ENCODE results near the gene ADIPOR2.
"Not testable (repeated sequence)": the region's sequence is repeated elsewhere in the genome, so short reads cannot be mapped to it uniquely, and the experiment has no call there.

ADIPOR2 gene

GRCh38 chr12:1815108-1815507 lies 124.2 kb downstream of the ADIPOR2 start:
- DNase-seq (ENCODE audit: low read depth): no peak

- no peak for DNase-seq (ENCODE audit: low read depth)
These were observed 125.2 kb downstream of the ADIPOR2 start for GRCh38 chr12:1815814-1816729.

- no peak for DNase-seq (ENCODE audit: low read depth)
These were observed 126.0 kb downstream of the ADIPOR2 start for GRCh38 chr12:1816730-1817348.

- DNase-seq (ENCODE audit: low read depth): not testable (repeated sequence)
These were observed 127.1 kb downstream of the ADIPOR2 start for GRCh38 chr12:1817928-1818327.

GRCh38 chr12:1819050-1819449 lies 128.2 kb downstream of the ADIPOR2 start:
- no peak for DNase-seq (ENCODE audit: low read depth)

DNA sequence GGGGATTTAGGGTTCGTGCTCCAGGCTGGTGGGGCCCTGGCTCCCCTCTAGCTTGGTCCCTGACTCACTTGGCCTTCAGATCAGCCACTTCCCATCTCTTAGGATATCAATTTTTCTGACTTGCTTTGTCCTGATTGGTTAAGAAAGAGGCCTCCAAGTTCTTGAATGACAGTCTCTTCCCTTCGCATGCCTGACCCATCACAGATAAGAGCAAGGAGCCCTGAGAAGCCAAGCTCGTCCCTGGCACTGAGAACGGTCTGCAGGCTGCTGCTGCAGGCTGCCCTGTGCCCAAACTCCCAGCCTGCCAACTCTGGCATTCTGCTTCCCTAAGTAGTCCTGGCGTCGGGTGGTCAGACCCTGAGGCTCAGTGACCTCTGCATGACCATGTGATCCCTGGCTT lies 128.7 kb downstream of the ADIPOR2 start:
- DNase-seq (ENCODE audit: low read depth): no peak

DNA sequence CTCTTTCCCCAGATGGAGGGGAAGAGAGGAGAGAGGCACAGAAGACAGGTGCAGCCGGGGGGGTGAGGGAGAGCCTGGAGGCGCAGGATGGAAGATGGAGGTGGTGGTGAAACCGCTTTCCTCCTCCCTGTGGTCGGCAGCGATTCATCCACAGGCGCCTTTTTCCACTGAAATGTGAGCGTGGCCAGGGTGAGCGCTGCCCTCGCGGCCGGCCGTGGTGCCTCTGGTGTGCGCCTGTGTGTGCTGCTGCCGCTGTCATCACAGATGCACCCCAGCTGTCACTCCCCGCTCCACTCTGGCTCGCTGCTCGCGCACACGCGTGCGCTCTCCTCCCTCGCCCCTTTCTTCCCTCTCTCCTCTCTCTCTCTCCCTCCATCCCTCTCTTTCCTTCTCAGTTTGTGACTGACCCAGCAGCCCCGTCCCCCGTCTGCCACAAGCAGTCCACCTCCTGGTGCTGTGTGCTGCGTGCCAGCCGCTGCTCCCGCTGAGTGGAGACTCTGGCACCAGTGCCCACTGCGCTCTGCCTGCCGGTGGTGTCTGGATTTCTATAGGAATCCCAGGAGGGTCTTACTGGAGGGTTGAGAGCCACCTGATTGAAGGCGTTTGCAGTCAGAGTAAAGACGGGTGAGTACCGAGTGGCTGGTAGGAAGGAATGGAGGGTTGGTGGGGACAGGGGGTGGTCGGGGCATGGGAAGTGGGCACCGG lies 129.5 kb downstream of the ADIPOR2 start, which contains the start of gene LRTM2:
Gene LRTM2 (plus strand): TSS at position 375 of the 705 bp plus-strand sequence. CDS start 7,584 bp downstream, outside the sequence.
- DNase-seq (ENCODE audit: low read depth): no peak

GRCh38 chr12:1820896-1821291 lies 130.0 kb downstream of the ADIPOR2 start:
- no peak for DNase-seq (ENCODE audit: low read depth)

DNA sequence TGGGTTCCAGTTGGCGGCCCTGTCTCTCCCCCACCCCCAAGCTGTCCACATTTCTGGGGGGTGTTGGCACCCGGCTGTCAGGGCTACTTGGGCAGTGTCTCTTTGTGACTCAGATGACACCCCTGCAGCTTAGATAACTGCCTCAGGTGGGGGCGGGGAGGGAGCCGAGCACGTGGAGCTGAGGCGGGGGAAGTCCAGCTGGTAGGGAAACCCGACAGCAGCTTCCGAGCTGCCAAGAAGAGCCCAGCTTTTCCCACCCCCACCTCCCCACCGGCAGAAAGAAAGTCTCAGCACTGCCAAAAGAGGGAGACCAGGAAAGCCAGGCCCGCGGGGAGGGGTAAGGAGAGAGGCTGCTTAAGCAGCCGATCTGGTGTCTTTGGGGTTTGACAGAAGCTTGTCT lies 130.9 kb downstream of the ADIPOR2 start:
- no peak for DNase-seq (ENCODE audit: low read depth)

GRCh38 chr12:1822699-1823098 lies 131.8 kb downstream of the ADIPOR2 start:
- DNase-seq (ENCODE audit: low read depth): no peak

GRCh38 chr12:1823237-1823636 lies 132.4 kb downstream of the ADIPOR2 start:
- DNase-seq (ENCODE audit: low read depth): no peak

DNA sequence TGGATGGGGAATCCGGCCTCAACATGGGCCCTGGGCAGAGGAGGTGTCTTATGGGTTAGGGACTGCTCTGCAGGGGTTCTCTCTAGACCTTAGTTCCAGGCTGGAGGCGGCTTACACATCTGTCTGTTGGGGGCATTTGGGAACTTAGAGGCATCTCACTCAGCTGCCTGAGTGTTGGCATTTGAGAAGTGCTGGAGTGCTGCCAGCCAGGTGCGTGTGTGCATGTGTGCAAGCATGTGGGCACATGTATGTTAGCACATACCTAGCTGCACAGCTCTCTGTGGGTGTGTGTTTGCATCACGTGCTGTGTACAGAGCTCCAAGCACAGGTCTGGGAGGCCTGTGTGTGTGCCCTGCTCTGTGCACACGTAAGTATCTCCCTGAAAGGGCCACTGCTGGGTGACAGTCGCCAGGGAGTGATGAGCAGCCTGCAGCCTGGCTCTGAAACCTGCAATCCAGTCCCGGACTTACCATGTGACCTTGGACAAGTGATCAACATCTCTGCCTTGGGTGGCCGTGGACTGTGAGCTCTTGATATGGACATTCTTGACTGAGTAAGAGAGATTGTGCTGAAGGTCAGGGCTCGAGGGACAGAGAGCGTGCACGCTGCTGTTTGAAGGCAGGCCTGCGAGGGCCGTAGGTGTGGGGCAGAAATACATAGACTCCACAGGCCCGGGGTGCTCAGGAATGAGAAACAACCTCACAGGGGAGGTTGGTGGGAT lies 134.7 kb downstream of the ADIPOR2 start:
- DNase-seq (ENCODE audit: low read depth): no peak

GRCh38 chr12:1826401-1826800 lies 135.5 kb downstream of the ADIPOR2 start:
- DNase-seq (ENCODE audit: low read depth): no peak

- DNase-seq (ENCODE audit: low read depth): no peak
These were observed 136.2 kb downstream of the ADIPOR2 start for GRCh38 chr12:1826867-1827705.

GRCh38 chr12:1827826-1828805 lies 137.2 kb downstream of the ADIPOR2 start:
- no peak for DNase-seq (ENCODE audit: low read depth)

DNA sequence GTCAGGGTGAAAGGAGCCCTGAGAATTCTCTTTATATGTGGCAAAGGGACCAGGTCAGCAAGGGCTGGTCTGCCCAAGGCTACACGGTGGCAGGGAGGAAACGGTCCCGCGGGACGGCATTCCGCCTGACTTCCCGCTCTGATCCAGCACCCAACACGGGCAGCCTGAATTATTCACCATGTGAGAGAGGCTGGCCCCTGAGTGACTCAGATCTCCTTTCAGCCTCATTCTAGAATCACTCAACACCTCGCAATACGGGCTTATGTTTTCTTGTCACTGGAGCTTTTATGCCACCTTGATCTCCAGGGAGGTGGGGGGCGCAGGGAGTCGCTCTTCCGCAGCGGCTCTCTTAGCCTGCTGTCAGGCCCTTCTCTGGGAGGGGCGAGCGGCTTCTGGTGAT lies 138.0 kb downstream of the ADIPOR2 start:
- no peak for DNase-seq (ENCODE audit: low read depth)

DNA sequence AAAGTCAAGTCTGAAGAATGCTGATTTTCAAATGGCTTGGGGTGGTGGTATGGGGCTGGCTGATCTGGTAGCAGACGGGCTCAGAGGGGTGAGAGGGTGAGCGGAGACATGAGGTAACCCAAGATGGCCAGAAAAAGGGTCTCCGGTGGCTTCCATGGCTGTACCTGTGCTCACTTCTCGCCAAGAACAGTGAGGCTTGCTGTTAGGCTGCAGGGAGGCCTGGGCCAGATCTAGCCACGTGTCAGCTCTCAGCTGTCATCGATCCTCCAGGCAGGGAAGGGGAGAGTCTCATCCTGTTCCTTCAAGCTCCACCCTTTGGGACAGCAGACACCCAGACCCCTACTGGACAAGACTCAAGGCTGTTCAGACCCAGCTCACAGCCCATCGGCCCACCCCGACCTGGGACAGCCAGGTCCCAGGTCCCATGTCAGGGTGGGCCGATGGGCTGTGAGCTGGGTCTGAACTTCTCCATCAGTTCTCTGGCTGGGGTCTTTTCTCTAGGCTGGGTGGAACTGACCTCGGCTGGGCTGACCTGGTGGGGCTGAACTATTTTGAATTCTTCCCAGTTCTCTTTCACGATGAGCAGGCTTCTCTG lies 138.5 kb downstream of the ADIPOR2 start:
- DNase-seq (ENCODE audit: low read depth): no peak

GRCh38 chr12:1830401-1830845 lies 139.6 kb downstream of the ADIPOR2 start:
- no peak for DNase-seq (ENCODE audit: low read depth)

Measured in iris pigment epithelial cell (primary cell).